Upper lobe of right lung (tissue), 1 donor: ENCODE data around the gene TRMT61A. TPM values are rescaled to one million over a fixed set of nuclear protein-coding genes. Genes with fewer than 3 reads are reported as not detected.
A peak's percentile ranks its signal among the peaks of the same experiment; 100 is the strongest.

ENCODE experiments used
- ATAC-seq: fragments of 200-7000 bp; cut with Tn5 transposase; one replicate; pipeline ENCODE4 v1.9.1; 2020; ENCODE audit warnings: mild to moderate bottlenecking, moderate library complexity
- DNase-seq: peaks from one replicate; pipeline ENCODE4 v3.0.0-alpha.2; 2020
- H3K27ac ChIP-seq: fragments of 200-600 bp; one replicate; pipeline ENCODE4 v1.8.0; 2022
- H3K27me3 ChIP-seq: fragments of 200-600 bp; one replicate; pipeline ENCODE4 v1.8.0; 2022; ENCODE audit warnings: mild to moderate bottlenecking
- H3K36me3 ChIP-seq: fragments of 200-600 bp; one replicate; pipeline ENCODE4 v1.8.0; 2022
- H3K4me1 ChIP-seq: fragments of 200-600 bp; one replicate; pipeline ENCODE4 v1.8.0; 2022
- H3K4me3 ChIP-seq: fragments of 200-600 bp; one replicate; pipeline ENCODE4 v1.8.0; 2022; ENCODE audit warnings: mild to moderate bottlenecking
- H3K9me3 ChIP-seq: fragments of 200-600 bp; one replicate; pipeline ENCODE4 v1.8.0; 2022
- intact Hi-C: fragments of 100-400 bp; cut with DNase I; formaldehyde crosslinking; loops from one replicate; pipeline ENCODE4 v1.11.0; 2022
- total RNA-seq: library from RNA; stranded (reverse); fragmentation: NEBNext Ultra II Directional; extraction: Animal tissue kit (Norgen Biotek cat#: 25700); gene quantifications from one replicate; pipeline ENCODE4 v1.2.1, GENCODE V29; 2021
- TF ChIP-seq, protein P1 (sequence below): fragments of 200-600 bp; IDR thresholded peaks from one replicate; pipeline ENCODE4 v1.8.0; 2022; ENCODE audit warnings: antibody characterized with exemption
- donor health status: DM: no; HTN: yes; CAD: no; lungs with severe emphysema.

The TRMT61A gene
- total RNA-seq, 1 donor from 2014 or later = 11.6 TPM

DNA sequence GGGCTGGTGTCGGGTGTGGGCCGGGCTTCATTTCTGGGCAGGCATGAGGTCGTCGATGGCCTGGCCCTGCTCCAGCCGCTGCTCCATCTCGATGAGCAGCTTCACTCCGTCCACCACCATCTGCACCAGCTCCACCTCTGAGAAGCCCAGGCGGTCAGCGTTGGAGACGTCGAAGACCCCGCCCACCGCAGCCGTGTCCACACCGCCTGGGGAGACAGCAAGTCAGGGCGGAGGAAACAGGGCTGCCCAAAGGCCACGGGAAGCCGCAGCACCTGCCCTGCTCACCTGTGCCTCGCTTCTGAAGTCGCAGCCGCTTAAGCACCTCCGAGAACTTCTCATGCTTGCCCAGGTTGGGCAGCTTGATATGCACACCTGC, 9.2 kb upstream of the TRMT61A start:
- no peak overlapping the region for H3K4me3 ChIP-seq
- H3K27ac ChIP-seq = peak overlapping the region; percentile 24
- H3K4me1 ChIP-seq = peaks cover 51% of the 10 kb centered on the region
- no peaks in the 10 kb centered on the region for H3K36me3 ChIP-seq
- H3K9me3 ChIP-seq = no peaks in the 10 kb centered on the region
- DNase-seq (peak; percentile 71), ATAC-seq (no peak)
- intact Hi-C loops = no loop called here
- no peaks in the 10 kb centered on the region for H3K27me3 ChIP-seq
- TF ChIP-seq, protein P1, sequence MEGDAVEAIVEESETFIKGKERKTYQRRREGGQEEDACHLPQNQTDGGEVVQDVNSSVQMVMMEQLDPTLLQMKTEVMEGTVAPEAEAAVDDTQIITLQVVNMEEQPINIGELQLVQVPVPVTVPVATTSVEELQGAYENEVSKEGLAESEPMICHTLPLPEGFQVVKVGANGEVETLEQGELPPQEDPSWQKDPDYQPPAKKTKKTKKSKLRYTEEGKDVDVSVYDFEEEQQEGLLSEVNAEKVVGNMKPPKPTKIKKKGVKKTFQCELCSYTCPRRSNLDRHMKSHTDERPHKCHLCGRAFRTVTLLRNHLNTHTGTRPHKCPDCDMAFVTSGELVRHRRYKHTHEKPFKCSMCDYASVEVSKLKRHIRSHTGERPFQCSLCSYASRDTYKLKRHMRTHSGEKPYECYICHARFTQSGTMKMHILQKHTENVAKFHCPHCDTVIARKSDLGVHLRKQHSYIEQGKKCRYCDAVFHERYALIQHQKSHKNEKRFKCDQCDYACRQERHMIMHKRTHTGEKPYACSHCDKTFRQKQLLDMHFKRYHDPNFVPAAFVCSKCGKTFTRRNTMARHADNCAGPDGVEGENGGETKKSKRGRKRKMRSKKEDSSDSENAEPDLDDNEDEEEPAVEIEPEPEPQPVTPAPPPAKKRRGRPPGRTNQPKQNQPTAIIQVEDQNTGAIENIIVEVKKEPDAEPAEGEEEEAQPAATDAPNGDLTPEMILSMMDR = no peak

DNA sequence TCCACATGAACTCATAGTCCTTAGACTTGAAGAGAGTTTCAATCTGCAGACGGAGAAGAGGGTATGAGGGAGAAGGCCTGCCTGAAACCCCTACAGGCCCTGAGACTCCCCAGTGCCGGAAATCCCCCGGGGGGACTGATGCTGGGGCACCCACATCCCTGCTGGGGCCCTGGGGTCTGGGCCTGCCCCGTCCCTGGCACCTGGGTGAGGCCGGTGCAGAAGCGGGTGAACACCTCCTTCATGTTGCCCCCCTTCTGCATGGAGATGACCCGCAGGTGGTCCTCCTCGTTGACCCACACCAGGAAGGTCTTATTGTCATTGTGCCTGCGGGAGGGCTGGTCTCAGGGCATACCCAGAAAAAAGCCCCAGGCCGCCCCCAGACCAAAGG, 8.7 kb upstream of the TRMT61A start:
- ATAC-seq (no peak), DNase-seq (no peak)
- Histone ChIP-seq H3K4me1 (peaks cover 51% of the 10 kb centered on the region), H3K27ac (peak overlapping the region; percentile 84), H3K4me3 (peak overlapping the region; percentile 69), H3K9me3 (no peaks in the 10 kb centered on the region), H3K36me3 (no peaks in the 10 kb centered on the region), H3K27me3 (no peaks in the 10 kb centered on the region)
- intact Hi-C loops = no loop called here
- TF ChIP-seq, protein P1 = no peak

DNA sequence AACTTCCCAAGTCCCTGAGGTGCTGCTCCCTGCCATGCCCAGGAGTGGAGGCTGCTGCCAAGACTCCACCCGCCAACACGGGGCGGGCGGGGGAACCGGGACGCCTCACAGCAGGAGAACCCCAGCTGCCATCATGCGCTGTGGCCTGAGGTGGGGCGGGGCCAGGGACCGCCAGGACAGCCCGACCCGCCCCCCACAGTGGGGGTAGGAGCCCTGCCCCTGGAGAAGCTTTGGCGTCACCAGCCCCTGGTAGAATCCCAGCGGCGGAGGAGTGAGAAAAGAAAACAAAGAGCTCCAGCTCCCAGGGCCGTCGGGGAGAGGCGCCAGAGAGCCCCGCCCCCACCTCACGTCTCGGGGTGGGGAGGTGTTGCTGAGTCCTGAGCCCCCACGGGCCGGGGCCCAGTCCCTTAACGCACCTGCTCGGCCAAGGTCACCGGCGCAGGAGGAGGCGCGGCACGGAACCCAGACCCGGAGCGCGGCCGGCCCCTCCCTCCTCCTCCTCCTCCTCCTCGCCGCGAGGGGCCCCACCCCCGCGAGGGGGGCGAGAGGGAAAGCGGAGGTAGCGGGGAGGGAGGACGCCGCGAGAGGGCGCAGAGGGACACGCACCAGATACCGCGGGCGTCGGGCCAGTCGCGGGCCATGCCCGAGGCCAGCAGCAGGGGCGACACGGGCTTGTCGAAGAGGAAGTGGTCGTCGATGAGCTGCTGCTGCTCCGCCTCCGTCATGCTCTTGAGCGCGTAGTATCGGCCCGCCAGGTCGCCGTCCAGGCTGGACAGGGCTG, 8.1 kb upstream of the TRMT61A start:
- DNase-seq (peak; percentile 94), ATAC-seq (peak; percentile 80)
- peaks cover 51% of the 10 kb centered on the region for H3K4me1 ChIP-seq

DNA sequence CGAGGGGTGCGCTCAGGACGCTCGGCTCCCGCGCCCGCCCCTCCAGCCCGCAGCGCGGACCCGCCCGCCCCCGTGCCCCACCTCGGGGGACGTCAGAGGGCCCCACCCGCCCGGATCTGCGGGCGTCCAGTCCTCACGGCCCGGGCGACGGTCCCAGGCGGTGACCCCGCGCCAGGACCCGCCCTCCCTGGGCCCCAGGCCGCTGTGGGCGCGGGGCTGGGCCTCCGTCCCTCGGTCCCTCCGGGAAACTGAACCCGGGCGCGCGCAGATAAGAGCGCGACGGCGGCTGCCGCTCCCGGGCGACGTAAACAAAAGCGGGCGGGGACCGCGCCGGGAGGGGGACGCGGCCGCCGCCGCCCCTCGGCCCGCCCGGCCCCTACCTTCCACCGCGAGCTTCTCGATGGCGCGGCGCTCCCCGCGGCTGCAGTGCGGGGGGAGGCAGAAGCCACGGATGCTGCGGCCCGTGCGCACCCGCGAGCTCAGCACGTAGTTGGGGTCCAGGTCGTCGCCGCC, 7.5 kb upstream of the TRMT61A start:
- intact Hi-C loops = no loop called here
- Histone ChIP-seq H3K9me3 (no peaks in the 10 kb centered on the region), H3K27ac (peak overlapping the region; percentile 84), H3K4me1 (peaks cover 54% of the 10 kb centered on the region), H3K4me3 (peak overlapping the region; percentile 69), H3K36me3 (no peaks in the 10 kb centered on the region), H3K27me3 (no peaks in the 10 kb centered on the region)
- peak; percentile 57 for ATAC-seq
- no peak for DNase-seq
- TF ChIP-seq, protein P1 = no peak

More for the DNA sequence above, 8.1 kb upstream of the TRMT61A start:
- peak overlapping the region; percentile 84 for H3K27ac ChIP-seq
- intact Hi-C loops = no loop called here
- no peaks in the 10 kb centered on the region for H3K9me3 ChIP-seq
- H3K27me3 ChIP-seq = no peaks in the 10 kb centered on the region
- TF ChIP-seq, protein P1 = peak; percentile 64
- H3K36me3 ChIP-seq = no peaks in the 10 kb centered on the region
- H3K4me3 ChIP-seq = peak overlapping the region; percentile 69

DNA sequence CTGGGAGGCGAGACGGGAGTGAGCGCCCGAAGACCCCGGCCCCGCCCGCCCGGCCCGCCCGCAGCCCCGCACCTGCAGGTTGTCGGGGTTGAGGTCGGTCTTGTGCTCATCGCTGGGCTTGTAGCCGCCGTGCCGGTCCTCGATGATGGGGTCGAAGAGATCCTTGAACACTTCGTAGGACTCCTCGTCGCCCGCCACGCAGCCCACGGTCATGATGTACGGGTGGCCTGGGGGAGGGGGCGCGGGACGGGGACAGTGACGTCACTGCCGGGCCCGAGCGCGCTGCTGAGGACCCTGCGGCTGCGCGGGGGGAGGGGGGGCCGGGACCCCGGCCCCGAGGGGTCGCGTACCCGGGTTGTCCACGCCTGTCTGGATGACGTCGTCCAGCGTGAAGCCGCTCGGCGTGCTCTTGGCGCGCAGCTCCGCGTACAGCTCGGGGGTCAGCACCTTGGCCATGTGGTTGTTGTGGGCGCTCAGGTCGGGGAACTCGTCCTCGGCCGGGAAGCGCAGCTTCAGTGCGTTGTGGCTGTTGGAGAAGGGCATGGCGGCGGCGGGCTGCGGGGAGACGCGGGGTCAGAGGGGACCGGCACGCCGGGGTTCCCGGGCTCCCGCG, 6.9 kb upstream of the TRMT61A start:
- TF ChIP-seq, protein P1 = no peak
- no peaks in the 10 kb centered on the region for H3K36me3 ChIP-seq

More for the DNA sequence above, 6.9 kb upstream of the TRMT61A start:
- DNase-seq (peak; percentile 71), ATAC-seq (no peak)
- Histone ChIP-seq H3K4me1 (peaks cover 54% of the 10 kb centered on the region), H3K27ac (peak overlapping the region; percentile 84), H3K27me3 (no peaks in the 10 kb centered on the region), H3K9me3 (no peaks in the 10 kb centered on the region), H3K4me3 (peak overlapping the region; percentile 69)
- intact Hi-C loops = no loop called here
